Left lung (tissue), 10 donors: Measurements from ENCODE around the gene SEMA4F. TPM values are rescaled to one million over a fixed set of nuclear protein-coding genes. Genes with fewer than 3 reads are reported as not detected.
A peak's percentile ranks its signal among the peaks of the same experiment; 100 is the strongest.

Experiments
- ATAC-seq: fragments of 200-7000 bp; cut with Tn5 transposase; one replicate; pipeline ENCODE4 v1.9.1; 2020; ENCODE audit warnings: moderate library complexity
- DNase-seq, 4 donors: peaks; one replicate each; pipeline ENCODE4 v3.0.0-alpha.2; 2013 to 2020
- H3K27ac ChIP-seq, 2 donors: fragments of 200-600 bp; sonication (generic) in 1 of 2; one replicate each; pipeline versions ENCODE4 v1.5.0 to v1.8.0; 2020 to 2021
- H3K27me3 ChIP-seq, 2 donors: fragments of 200-600 bp; sonication (generic) in 1 of 2; one replicate each; pipeline versions ENCODE4 v1.5.0 to v1.8.0; 2020 to 2021
- H3K36me3 ChIP-seq, 2 donors: fragments of 200-600 bp; sonication (generic) in 1 of 2; one replicate each; pipeline versions ENCODE4 v1.5.0 to v1.8.0; 2020 to 2021
- H3K4me1 ChIP-seq, 2 donors: fragments of 200-600 bp; one replicate each; pipeline ENCODE4 v1.8.0; 2021
- H3K4me3 ChIP-seq, 2 donors: fragments of 200-600 bp; sonication (generic) in 1 of 2; one replicate each; pipeline versions ENCODE4 v1.5.0 to v1.8.0; 2020 to 2021; ENCODE audit warnings: mild to moderate bottlenecking in 1 of 2
- H3K9me3 ChIP-seq, 2 donors: fragments of 200-600 bp; sonication (generic) in 1 of 2; one replicate each; pipeline versions ENCODE4 v1.5.0 to v1.8.0; 2020 to 2021
- intact Hi-C, 2 donors: fragments of 100-400 bp; cut with DNase I; formaldehyde crosslinking; loops; one replicate each; pipeline versions ENCODE4 v1.11.2 to v1.14.2; 2022
- polyA plus RNA-seq, 6 donors: library from polyadenylated mRNA; unstranded; fragments of 120-200 nt; gene quantifications; one replicate each; pipeline ENCODE4 v1.2.1, GENCODE V29; 2013; ENCODE audit not compliant: insufficient read length in 6 of 6
- total RNA-seq, 2 donors: library from RNA; stranded (reverse); fragmentation: NEBNext Ultra II Directional; extraction: Animal tissue kit (Norgen Biotek cat#: 25700); gene quantifications; one replicate each; pipeline ENCODE4 v1.2.1, GENCODE V29; 2021
- TF ChIP-seq, protein P1 (sequence below), 2 donors: fragments of 200-600 bp; sonication (generic) in 1 of 2; IDR thresholded peaks; one replicate each; pipeline versions ENCODE4 v1.5.0 to v1.8.0; 2021; ENCODE audit warnings: antibody characterized with exemption in 2 of 2
- donor health status: DM: no; HTN: yes; CAD: no.
- donor health status: DM: no; HTN: no; CAD: no.

The SEMA4F gene
- total and polyA plus RNA-seq, 8 donors = 6.0 to 23.8 (median 6.8) TPM

- Histone ChIP-seq H3K4me1 (no peaks in the 10 kb centered on the region), H3K4me3 (no peak overlapping the region), H3K27me3 (no peaks in the 10 kb centered on the region), H3K36me3 (peaks cover 0 to 18% of the 10 kb centered on the region in 2 donors), H3K9me3 (no peaks in the 10 kb centered on the region), H3K27ac (no peak overlapping the region)
- ATAC-seq = no peak
- intact Hi-C loops = no loop called here
- TF ChIP-seq, protein P1, sequence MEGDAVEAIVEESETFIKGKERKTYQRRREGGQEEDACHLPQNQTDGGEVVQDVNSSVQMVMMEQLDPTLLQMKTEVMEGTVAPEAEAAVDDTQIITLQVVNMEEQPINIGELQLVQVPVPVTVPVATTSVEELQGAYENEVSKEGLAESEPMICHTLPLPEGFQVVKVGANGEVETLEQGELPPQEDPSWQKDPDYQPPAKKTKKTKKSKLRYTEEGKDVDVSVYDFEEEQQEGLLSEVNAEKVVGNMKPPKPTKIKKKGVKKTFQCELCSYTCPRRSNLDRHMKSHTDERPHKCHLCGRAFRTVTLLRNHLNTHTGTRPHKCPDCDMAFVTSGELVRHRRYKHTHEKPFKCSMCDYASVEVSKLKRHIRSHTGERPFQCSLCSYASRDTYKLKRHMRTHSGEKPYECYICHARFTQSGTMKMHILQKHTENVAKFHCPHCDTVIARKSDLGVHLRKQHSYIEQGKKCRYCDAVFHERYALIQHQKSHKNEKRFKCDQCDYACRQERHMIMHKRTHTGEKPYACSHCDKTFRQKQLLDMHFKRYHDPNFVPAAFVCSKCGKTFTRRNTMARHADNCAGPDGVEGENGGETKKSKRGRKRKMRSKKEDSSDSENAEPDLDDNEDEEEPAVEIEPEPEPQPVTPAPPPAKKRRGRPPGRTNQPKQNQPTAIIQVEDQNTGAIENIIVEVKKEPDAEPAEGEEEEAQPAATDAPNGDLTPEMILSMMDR (IDR thresholded peaks at IDR 0.05) = no peak
- no peak for DNase-seq
Observed at GRCh38 chr2:74671479-74671878, 17.4 kb downstream of the SEMA4F start.

GRCh38 chr2:74673826-74674528, 19.9 kb downstream of the SEMA4F start:
- no peaks in the 10 kb centered on the region for H3K9me3 ChIP-seq
- H3K27ac ChIP-seq = no peak overlapping the region
- no peak for ATAC-seq
- TF ChIP-seq, protein P1 (IDR thresholded peaks at IDR 0.05) = no peak
- intact Hi-C loops = no loop called here
- H3K27me3 ChIP-seq = no peaks in the 10 kb centered on the region
- no peak overlapping the region for H3K4me3 ChIP-seq
- H3K36me3 ChIP-seq = peaks cover 0 to 22% of the 10 kb centered on the region in 2 donors
- no peak for DNase-seq
- no peaks in the 10 kb centered on the region for H3K4me1 ChIP-seq

GRCh38 chr2:74675090-74675489, 21.0 kb downstream of the SEMA4F start:
- intact Hi-C loops = no loop called here
- DNase-seq (no peak), ATAC-seq (no peak)
- H3K4me3 ChIP-seq = no peak overlapping the region
- no peaks in the 10 kb centered on the region for H3K4me1 ChIP-seq
- peaks cover 0 to 32% of the 10 kb centered on the region in 2 donors for H3K36me3 ChIP-seq
- H3K27ac ChIP-seq = no peak overlapping the region
- TF ChIP-seq, protein P1 (IDR thresholded peaks at IDR 0.05) = no peak
- H3K9me3 ChIP-seq = no peaks in the 10 kb centered on the region
- no peaks in the 10 kb centered on the region for H3K27me3 ChIP-seq

DNA sequence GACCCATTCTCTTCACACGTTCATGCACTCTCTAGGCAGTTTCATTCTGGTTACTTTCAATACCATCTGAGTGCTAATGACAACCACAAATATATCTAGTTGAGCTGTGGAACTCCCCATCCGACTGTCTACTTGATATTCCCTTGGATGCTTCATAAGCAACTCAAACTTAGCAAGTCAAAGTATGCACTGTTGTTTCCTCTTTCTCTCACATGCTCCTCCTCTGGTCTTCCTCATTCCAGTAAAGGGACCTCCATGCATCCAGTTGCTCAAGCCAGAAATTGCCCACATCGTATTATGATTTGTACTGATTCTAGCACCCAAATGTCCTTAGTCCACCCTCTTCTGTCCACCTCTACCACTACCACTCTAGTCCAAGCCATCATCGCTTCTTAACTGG, 22.3 kb downstream of the SEMA4F start:
- no peak overlapping the region for H3K27ac ChIP-seq
- no peak for ATAC-seq
- no peaks in the 10 kb centered on the region for H3K4me1 ChIP-seq
- TF ChIP-seq, protein P1 (IDR thresholded peaks at IDR 0.05) = no peak
- peaks cover 0 to 36% of the 10 kb centered on the region in 2 donors for H3K36me3 ChIP-seq
- H3K27me3 ChIP-seq = no peaks in the 10 kb centered on the region
- no peak for DNase-seq
- no peak overlapping the region for H3K4me3 ChIP-seq
- no peaks in the 10 kb centered on the region for H3K9me3 ChIP-seq
- intact Hi-C loops = no loop called here

DNA sequence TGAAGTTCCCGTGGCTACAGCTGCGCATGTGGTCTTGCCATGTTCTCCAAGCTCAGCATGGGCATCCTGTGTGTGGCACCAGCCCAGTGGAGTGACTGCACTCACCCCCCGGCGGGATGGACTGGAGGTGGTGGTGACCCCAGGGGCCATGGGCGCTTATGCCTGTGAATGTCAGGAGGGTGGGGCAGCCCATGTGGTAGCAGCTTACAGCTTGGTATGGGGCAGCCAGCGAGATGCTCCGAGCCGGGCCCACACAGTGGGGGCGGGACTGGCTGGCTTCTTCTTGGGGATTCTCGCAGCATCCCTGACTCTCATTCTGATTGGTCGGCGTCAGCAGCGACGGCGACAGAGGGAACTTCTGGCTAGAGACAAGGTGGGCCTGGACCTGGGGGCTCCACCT, 25.6 kb downstream of the SEMA4F start:
- H3K4me3 ChIP-seq = no peak overlapping the region
- H3K9me3 ChIP-seq = no peaks in the 10 kb centered on the region
- ATAC-seq = no peak
- H3K27me3 ChIP-seq = no peaks in the 10 kb centered on the region
- H3K4me1 ChIP-seq = no peaks in the 10 kb centered on the region
- no peak overlapping the region for H3K27ac ChIP-seq
- peaks cover 0 to 36% of the 10 kb centered on the region in 2 donors for H3K36me3 ChIP-seq
- intact Hi-C loops = no loop called here
- TF ChIP-seq, protein P1 (IDR thresholded peaks at IDR 0.05) = no peak
- DNase-seq = peak in 1 of 4 donors; percentile 64
